Mononuclear cell (primary cell): ENCODE results near the gene EIF5B. TPM values are rescaled to one million over a fixed set of nuclear protein-coding genes. Genes with fewer than 3 reads are reported as not detected.
"Not testable (repeated sequence)": the region's sequence is repeated elsewhere in the genome, so short reads cannot be mapped to it uniquely, and the experiment has no call there.

Experiments used
- H3K27me3 ChIP-seq: 2 replicates; pipeline ENCODE4 v1.6.0; 2011; ENCODE audit warnings: low read length, control low read depth; ENCODE audit not compliant: insufficient read depth
- H3K4me1 ChIP-seq: 2 replicates; pipeline ENCODE4 v1.5.1; 2011; ENCODE audit warnings: mild to moderate bottlenecking, low read length, control low read depth; ENCODE audit not compliant: insufficient read depth
- H3K4me3 ChIP-seq: 2 replicates; pipeline ENCODE4 v1.5.1; 2011; ENCODE audit warnings: mild to moderate bottlenecking, low read length, moderate library complexity
- H3K9me3 ChIP-seq: 2 replicates; pipeline ENCODE4 v1.5.1; 2011; ENCODE audit warnings: low read depth, mild to moderate bottlenecking, control low read depth, low read length
- total RNA-seq: library from RNA; depleted of rRNA; stranded (reverse); fragments of >200 nt; gene quantifications from one replicate; pipeline ENCODE4 v1.2.3, GENCODE V29; 2012

The EIF5B gene
- total RNA-seq = 24.6 TPM

GRCh38 chr2:99337113-99338028, at the start of gene EIF5B:
Gene EIF5B, plus strand, starts transcription at chr2:99337389. Its CDS starts 166 bp downstream, at chr2:99337555.
- Histone ChIP-seq H3K27me3 (no peaks in the 10 kb centered on the region), H3K4me1 (peaks cover 37% of the 10 kb centered on the region)

GRCh38 chr2:99297994-99298393, 39.2 kb upstream of the EIF5B start:
- Histone ChIP-seq H3K27me3 (no peaks in the 10 kb centered on the region), H3K4me3 (no peak overlapping the region), H3K9me3 (no peaks in the 10 kb centered on the region), H3K4me1 (no peaks in the 10 kb centered on the region)

More at GRCh38 chr2:99337113-99338028, at the start of gene EIF5B:
- H3K4me3 ChIP-seq = peak within 1 kb of the TSS; percentile 70
- H3K9me3 ChIP-seq = no peaks in the 10 kb centered on the region

- Histone ChIP-seq H3K4me3 (no peak overlapping the region), H3K27me3 (no peaks in the 10 kb centered on the region), H3K4me1 (no peaks in the 10 kb centered on the region), H3K9me3 (no peaks in the 10 kb centered on the region)
These were observed 37.6 kb upstream of the EIF5B start for GRCh38 chr2:99299580-99299979.

- H3K27me3 ChIP-seq, H3K9me3 ChIP-seq, H3K4me1 ChIP-seq: not testable (repeated sequence)
These were observed 36.1 kb upstream of the EIF5B start, which contains the start of gene LYG1 for GRCh38 chr2:99301097-99301496. Gene LYG1, minus strand, starts transcription at chr2:99301197. Its CDS starts 5,527 bp downstream, at chr2:99295670.

GRCh38 chr2:99317161-99317872, 19.9 kb upstream of the EIF5B start:
- no peak overlapping the region for H3K4me3 ChIP-seq
- no peaks in the 10 kb centered on the region for H3K4me1 ChIP-seq
- H3K9me3 ChIP-seq = no peaks in the 10 kb centered on the region
- no peaks in the 10 kb centered on the region for H3K27me3 ChIP-seq

More at GRCh38 chr2:99301097-99301496, 36.1 kb upstream of the EIF5B start, which contains the start of gene LYG1:
- not testable (repeated sequence) for H3K4me3 ChIP-seq

- H3K9me3 ChIP-seq, H3K27me3 ChIP-seq, H3K4me3 ChIP-seq, H3K4me1 ChIP-seq: not testable (repeated sequence)
These were observed 19.4 kb upstream of the EIF5B start for GRCh38 chr2:99317873-99318200.

- Histone ChIP-seq H3K4me3 (no peak overlapping the region), H3K27me3 (no peaks in the 10 kb centered on the region), H3K9me3 (no peaks in the 10 kb centered on the region), H3K4me1 (no peaks in the 10 kb centered on the region)
These were observed 11.8 kb upstream of the EIF5B start for GRCh38 chr2:99325384-99325783.

GRCh38 chr2:99335911-99336803, 1.0 kb upstream of the EIF5B start, which contains the start of gene TXNDC9:
Gene TXNDC9, minus strand, starts transcription at chr2:99336333. Its CDS starts 3,123 bp downstream, at chr2:99333210.
- Histone ChIP-seq H3K4me3 (peak within 1 kb of the TSS; percentile 70), H3K4me1 (peaks cover 37% of the 10 kb centered on the region)

GRCh38 chr2:99336804-99337112, 431 bp upstream of the EIF5B start:
- Histone ChIP-seq H3K27me3 (no peaks in the 10 kb centered on the region), H3K4me3 (peak overlapping the region; percentile 70), H3K9me3 (no peaks in the 10 kb centered on the region), H3K4me1 (peaks cover 37% of the 10 kb centered on the region)

More at GRCh38 chr2:99335911-99336803, 1.0 kb upstream of the EIF5B start, which contains the start of gene TXNDC9:
- Histone ChIP-seq H3K27me3 (no peaks in the 10 kb centered on the region), H3K9me3 (no peaks in the 10 kb centered on the region)

- peaks cover 37% of the 10 kb centered on the region for H3K4me1 ChIP-seq
- no peaks in the 10 kb centered on the region for H3K27me3 ChIP-seq
- peak overlapping the region; percentile 70 for H3K4me3 ChIP-seq
- H3K9me3 ChIP-seq = no peaks in the 10 kb centered on the region
These were observed 918 bp downstream of the EIF5B start for GRCh38 chr2:99338029-99338585.

GRCh38 chr2:99340669-99341236, 3.6 kb downstream of the EIF5B start:
- Histone ChIP-seq H3K4me1 (peaks cover 20% of the 10 kb centered on the region), H3K4me3 (no peak overlapping the region), H3K27me3 (no peaks in the 10 kb centered on the region), H3K9me3 (no peaks in the 10 kb centered on the region)

GRCh38 chr2:99342536-99342935, 5.3 kb downstream of the EIF5B start:
- Histone ChIP-seq H3K4me3 (no peak overlapping the region), H3K27me3 (no peaks in the 10 kb centered on the region), H3K4me1 (peaks cover 14% of the 10 kb centered on the region), H3K9me3 (no peaks in the 10 kb centered on the region)

GRCh38 chr2:99345446-99345845, 8.3 kb downstream of the EIF5B start:
- not testable (repeated sequence) for H3K4me1 ChIP-seq, H3K27me3 ChIP-seq, H3K4me3 ChIP-seq, H3K9me3 ChIP-seq

GRCh38 chr2:99346218-99346617, 9.0 kb downstream of the EIF5B start:
- Histone ChIP-seq H3K4me3 (no peak overlapping the region), H3K9me3 (no peaks in the 10 kb centered on the region), H3K4me1 (no peaks in the 10 kb centered on the region), H3K27me3 (no peaks in the 10 kb centered on the region)
